A673 (cell line): ENCODE data around the gene FIGN.

Experiments used
- EZH2 ChIP-seq: fragments of 200-600 bp; sonication (generic); IDR thresholded peaks from 2 replicates; pipeline ENCODE4 v1.6.1; 2017; ENCODE audit warnings: borderline replicate concordance, low read depth, mild to moderate bottlenecking, mixed read lengths, antibody characterized with exemption, low read length; ENCODE audit not compliant: poor library complexity, severe bottlenecking
- TF ChIP-seq, protein P1 (sequence below): fragments of 300-800, 200-600 bp; sonication (generic); conservative IDR thresholded peaks from 2 replicates; pipeline ENCODE4 v1.5.1; 2017; ENCODE audit warnings: low read depth, mild to moderate bottlenecking, antibody characterized with exemption, low read length, moderate library complexity, mixed read lengths

DNA sequence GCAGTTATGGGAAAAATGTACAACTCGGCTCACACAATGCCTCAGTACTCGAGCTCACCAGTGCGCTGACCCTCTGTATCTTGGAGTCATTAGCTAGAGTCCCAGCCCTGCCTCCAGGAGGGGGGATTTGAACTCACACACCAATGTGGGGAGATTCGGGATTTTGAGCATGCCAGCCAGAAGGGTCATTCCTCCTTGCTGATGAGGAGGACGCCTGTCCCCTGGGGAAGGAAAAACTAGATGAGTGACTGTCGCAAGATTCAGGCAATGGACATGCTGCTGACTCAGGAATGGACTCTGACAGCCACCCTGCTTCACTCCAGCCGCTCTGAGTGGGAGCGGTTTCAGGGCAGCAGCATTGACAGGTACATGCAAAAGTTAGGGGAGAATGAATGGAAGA, 20.6 kb downstream of the FIGN start:
- TF ChIP-seq, protein P1, sequence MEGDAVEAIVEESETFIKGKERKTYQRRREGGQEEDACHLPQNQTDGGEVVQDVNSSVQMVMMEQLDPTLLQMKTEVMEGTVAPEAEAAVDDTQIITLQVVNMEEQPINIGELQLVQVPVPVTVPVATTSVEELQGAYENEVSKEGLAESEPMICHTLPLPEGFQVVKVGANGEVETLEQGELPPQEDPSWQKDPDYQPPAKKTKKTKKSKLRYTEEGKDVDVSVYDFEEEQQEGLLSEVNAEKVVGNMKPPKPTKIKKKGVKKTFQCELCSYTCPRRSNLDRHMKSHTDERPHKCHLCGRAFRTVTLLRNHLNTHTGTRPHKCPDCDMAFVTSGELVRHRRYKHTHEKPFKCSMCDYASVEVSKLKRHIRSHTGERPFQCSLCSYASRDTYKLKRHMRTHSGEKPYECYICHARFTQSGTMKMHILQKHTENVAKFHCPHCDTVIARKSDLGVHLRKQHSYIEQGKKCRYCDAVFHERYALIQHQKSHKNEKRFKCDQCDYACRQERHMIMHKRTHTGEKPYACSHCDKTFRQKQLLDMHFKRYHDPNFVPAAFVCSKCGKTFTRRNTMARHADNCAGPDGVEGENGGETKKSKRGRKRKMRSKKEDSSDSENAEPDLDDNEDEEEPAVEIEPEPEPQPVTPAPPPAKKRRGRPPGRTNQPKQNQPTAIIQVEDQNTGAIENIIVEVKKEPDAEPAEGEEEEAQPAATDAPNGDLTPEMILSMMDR, result no peak
- TF ChIP-seq EZH2, result no peak
